ENCODE data around the gene NOL12.
"Not testable (repeated sequence)": the region's sequence is repeated elsewhere in the genome, so short reads cannot be mapped to it uniquely, and the experiment has no call there.

The NOL12 gene

DNA sequence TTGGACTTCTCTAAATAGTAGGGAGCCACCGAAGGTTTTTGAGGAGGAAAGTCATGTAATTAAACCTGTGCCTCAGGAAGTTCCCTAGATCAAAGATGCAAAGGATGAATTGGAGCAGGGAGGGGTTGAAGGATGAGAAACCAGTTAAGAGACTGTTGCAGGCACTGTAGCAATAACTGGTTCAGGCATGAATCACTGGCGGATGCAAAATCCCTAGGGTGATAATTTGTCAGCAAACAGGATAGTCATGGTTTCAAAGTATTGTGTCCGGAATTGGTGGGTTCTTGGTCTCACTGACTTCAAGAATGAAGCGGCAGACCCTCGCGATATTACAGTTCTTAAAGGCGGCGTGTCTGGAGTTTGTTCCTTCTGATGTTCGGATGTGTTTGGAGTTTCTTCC lies 30.6 kb downstream of the NOL12 start:
- no peak for DNase-seq

DNA sequence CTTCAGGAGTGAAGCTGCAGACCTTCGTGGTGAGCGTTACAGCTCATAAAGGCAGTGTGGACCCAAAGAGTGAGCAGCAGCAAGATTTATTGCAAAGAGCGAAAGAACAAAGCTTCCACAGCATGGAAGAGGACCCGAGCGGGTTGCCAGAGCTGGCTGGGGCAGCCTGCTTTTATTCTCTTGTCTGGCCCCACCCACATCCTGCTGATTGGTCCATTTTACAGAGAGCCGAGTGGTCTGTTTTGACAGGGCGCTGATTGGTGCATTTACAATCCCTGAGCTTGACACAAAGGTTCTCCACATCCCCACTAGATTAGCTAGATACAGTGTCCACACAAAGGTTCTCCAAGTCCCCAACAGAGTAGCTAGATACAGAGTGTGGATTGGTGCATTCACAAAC lies 31.1 kb downstream of the NOL12 start:
- DNase-seq: not testable (repeated sequence)

DNA sequence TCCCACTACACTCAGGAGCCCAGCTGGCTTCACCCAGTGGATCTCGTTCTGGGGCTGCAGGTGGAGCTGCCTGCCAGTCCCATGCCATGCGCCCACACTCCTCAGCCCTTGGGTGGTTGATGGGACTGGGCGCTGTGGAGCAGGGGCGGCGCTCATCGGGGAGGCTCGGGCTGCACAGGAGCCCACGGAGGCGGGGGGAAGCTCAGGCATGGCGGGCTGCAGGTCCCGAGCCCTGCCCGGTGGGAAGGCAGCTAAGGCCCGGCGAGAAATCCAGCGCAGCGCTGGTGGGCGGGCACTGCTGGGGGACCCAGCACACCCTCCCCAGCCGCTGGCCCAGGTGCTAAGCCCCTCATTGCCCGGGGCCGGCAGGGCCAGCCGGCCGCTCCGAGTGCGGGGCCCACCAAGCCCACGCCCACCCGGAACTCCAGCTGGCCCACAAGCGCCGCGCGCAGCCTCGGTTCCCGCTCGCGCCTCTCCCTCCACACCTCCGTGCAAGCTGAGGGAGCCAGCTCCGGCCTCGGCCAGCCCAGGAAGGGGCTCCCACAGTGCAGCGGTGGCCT lies 31.7 kb downstream of the NOL12 start:
- not testable (repeated sequence) for DNase-seq

DNA sequence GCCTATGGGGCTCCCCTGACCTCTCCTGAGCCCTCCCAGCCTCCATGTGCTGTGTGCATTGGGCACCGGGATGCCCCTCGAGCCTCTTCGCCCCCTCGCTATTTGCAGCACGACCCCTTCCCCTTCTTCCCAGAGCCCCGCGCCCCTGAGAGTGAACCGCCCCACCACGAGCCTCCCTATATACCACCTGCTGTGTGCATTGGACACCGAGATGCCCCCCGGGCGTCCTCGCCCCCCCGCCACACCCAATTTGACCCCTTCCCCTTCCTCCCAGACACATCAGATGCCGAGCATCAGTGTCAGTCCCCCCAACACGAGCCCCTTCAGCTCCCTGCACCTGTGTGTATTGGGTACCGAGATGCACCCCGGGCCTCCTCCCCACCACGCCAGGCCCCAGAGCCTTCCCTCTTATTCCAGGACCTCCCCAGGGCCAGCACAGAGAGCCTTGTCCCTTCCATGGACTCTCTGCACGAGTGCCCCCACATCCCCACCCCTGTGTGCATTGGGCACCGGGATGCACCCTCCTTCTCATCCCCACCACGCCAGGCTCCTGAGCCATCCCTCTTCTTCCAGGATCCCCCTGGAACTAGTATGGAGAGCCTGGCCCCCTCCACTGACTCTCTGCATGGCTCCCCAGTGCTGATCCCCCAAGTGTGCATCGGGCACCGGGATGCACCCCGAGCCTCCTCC lies 39.6 kb downstream of the NOL12 start:
- no peak for DNase-seq

DNA sequence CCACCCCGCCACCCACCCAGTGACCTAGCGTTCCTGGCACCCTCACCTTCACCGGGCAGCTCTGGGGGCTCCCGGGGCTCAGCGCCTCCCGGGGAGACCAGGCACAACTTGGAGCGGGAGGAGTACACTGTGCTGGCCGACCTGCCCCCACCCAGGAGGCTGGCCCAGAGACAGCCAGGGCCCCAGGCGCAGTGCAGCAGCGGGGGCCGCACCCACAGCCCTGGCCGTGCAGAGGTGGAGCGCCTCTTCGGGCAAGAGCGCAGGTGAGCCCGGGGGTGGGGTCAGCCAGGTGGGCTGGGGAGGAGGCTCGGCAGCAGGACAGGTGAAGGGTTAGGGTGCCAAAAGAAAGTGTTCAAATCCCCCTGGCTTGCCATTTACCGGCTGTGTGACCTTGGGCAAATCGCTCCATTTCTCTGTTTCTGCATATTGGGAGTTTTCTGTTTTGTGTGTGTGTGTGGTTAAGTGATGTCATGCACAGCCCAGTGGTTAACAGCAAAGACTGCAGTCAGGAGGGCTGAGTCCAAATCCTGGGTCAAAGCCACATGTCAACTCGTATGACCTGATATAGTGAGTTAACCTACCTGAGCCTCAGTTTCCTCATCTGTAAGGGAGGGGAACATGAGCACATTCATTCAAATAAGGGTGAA lies 40.2 kb downstream of the NOL12 start:
- peak; percentile 64 to 74 (median 66) for DNase-seq

DNA sequence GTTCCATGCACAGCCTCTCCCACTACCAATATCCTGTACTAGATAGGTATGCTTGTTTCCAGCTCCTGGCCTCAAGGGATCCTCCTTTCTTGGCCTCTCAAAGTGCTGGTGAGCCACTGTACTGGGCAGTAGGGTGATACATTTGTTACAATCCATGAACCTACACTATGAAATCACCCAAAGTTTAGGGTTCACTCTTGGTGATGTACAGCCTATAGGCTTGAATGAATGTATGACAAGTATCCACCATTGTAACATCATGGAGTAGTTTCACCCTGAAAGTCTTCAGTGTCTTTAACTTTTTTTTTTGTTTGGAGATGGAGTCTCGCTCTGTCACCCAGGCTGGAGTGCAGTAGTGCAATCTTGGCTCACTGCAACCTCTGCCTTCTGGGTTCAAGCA lies 42.5 kb downstream of the NOL12 start:
- no peak for DNase-seq

DNA sequence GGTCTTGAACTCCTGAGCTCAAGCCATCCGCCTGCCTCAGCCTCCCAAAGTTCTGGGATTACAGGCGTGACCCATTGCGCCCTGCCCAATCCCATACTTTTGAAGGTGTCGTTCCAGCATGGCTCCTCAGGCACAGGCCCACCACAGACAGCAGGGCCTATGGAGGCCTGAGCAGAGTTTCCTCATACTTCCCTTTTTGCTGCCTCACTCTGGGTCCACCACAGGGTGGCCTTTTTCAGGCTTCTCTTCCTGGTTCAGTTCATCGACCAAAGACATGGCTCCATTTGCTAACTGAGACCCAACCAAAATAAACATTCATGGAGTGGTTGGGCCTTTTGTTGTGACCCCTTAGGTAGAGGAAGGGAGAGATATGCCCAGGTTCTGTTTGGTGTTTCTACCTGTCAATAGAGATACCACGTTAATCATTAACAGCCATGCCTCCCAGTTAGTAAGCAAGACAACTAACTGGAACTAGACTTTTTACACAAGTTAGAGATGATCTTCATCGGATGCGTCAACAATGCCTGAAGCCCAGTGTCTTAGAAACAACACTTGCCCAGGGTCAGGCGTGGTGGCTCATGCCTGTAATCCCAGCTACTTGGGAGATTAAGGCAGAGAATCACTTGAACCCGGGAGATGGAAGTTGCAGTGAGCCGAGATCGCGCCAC lies 45.8 kb downstream of the NOL12 start:
- DNase-seq: peak; percentile 58 to 65 (median 65)

GRCh38 chr22:37732699-37733607 lies 46.8 kb downstream of the NOL12 start:
- no peak for DNase-seq

- no peak for DNase-seq
These were observed 47.7 kb downstream of the NOL12 start for GRCh38 chr22:37733625-37734401.

- no peak for DNase-seq
These were observed 48.2 kb downstream of the NOL12 start for GRCh38 chr22:37734402-37734700.

- peak; percentile 57 to 75 (median 68) for DNase-seq
These were observed 48.9 kb downstream of the NOL12 start for GRCh38 chr22:37734964-37735451.

- DNase-seq: peak; percentile 61 to 72 (median 65)
These were observed 52.9 kb downstream of the NOL12 start for GRCh38 chr22:37739035-37739434.

GRCh38 chr22:37739611-37740049 lies 53.5 kb downstream of the NOL12 start:
- DNase-seq: peak; percentile 88 to 90 (median 88)

- no peak for DNase-seq
These were observed 54.5 kb downstream of the NOL12 start for GRCh38 chr22:37740455-37741311.

DNA sequence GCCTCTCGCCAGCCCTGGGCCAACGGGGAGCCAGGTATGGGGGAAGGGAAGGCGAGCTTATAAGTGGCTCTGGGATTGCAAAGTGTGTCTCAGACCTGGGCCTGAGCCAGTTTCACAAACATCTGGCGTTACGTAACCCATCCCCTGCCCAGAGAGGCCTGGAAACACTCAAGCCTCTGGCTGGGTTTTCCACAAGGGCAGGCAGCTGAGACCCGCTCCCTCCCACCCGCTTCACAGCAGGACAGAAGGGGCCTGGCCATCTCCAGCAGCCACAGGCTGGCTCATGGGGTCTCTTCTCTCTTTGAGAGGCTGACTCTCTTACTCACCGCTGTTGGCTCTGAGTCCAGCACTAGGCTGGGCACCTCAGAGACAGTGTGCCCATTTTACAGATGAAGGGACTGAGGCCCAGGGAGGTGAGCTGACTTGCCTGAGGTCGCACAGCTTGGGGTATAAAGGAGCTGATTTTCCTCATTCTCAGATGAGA lies 55.2 kb downstream of the NOL12 start:
- peak; percentile 90 to 93 (median 91) for DNase-seq

- DNase-seq: peak; percentile 79 to 84 (median 82)
These were observed 56.4 kb downstream of the NOL12 start for GRCh38 chr22:37742376-37743171.
